NCI-H510A treated with DMSO at 0.1 percent for 48 hours (cell line): Measurements from ENCODE around the gene OR4L1.
"Not testable (repeated sequence)": the region's sequence is repeated elsewhere in the genome, so short reads cannot be mapped to it uniquely, and the experiment has no call there.

ENCODE experiments used
- DNase-seq: peaks from one replicate; lab custom pipeline; 2025; lab: John Stamatoyannopoulos, UW

Gene OR4L1, protein sequence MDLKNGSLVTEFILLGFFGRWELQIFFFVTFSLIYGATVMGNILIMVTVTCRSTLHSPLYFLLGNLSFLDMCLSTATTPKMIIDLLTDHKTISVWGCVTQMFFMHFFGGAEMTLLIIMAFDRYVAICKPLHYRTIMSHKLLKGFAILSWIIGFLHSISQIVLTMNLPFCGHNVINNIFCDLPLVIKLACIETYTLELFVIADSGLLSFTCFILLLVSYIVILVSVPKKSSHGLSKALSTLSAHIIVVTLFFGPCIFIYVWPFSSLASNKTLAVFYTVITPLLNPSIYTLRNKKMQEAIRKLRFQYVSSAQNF

DNA sequence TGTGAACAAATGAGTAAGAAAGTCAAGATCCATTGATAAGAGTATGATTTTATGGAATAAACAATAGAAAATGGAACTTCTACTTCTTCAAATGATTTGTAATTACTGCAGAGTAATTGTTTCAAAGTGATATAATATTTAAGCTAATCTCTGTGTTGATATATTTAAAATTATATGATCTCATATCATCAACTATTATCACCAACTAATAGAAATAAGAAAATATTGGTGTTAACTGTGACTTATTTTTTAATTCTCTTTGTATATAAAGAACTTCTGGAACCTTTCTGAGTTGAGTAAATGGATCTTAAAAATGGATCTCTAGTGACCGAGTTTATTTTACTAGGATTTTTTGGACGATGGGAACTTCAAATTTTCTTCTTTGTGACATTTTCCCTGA is at the start of gene OR4L1:
TSS of gene OR4L1 (plus strand) at position 301 of the 400 bp plus-strand sequence. CDS start at position 301, 0 bp downstream.
- no peak for DNase-seq

DNA sequence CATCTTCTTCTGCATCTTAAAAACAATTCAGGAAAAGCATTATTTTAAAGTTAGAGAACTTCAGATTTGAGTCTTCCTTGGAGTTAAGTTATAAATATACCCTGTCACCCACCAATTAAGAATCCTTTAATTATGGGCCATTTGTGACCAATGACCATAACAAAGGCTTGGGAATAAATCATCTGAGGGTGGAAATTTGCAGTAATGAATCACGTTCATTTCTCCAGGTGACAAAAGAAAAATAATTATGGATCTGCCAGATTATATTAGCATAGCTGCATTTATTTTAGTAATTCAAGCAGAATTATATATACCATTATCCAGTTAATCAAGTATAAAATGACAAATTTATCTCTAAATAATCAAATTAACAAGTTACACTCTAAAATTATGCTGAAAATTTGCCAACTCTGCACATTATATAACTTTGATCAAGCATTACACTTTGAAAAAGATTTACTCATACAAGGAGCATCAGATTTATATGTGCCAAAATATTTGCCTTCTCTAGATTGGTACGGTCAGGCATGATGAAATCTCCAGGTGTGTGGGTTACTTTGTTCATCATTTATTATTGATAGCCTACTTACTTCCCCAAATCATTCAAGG is 40.5 kb upstream of the OR4L1 start, which contains the start of gene OR4K14:
TSS of gene OR4K14 (minus strand) at position 51 of the 609 bp plus-strand sequence. CDS start 4,114 bp downstream, outside the sequence.
- DNase-seq = no peak

DNA sequence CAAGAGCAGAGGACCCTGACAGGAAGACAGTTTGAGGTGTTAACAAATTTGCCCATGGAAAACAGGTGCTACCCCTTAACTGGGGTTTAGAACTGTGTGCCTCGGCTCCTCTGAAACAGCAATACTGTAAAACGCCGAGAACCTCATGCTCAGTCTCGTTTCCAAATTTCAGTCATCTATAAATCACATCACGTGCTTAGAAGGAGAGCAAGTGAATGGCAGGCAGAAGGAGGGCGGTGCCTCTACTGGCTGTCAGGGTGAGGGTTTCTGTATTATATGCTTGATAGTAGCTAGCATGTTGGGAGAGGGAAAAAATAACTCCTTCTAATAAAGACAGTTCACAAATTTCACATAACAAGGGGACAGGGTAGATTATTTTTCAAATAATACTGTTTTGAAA is 28.8 kb upstream of the OR4L1 start:
- DNase-seq = no peak

DNA sequence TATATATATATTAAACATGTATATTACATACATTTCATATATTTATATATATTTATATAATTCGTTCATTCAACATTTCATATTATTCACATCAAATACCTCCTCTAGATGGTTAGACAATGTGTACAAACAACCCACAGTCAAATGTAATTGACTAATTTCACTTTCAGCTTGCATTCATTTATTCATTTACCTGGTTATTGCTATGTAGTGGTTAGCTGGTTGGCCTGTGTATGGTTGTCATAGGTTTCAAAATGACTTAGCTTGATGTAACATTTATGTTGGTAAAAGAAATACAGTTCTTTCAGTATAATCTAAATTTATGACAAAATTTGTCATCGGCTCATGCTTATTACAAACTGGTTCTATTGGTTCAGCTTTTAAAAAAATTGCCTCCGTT is 24.4 kb upstream of the OR4L1 start:
- no peak for DNase-seq

DNA sequence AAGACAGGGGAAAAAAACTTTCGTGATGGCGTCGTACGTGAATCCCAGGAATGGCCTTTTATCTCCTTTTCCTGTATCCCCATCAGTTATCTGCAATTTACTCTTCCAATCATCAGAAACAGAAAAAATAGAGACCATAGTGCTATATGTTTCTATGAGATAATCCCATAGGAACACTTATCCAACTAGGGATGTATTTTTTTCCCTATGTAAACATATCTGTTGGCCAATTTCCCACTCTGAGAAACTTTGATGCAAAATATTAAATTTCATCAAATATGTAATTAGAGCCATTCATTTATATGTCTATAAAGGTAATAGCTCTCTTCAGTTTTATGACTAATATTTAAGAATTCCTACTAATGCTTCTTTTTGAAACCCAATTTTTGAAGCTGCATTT is 23.9 kb upstream of the OR4L1 start, which contains the start of gene OR4K13:
TSS of gene OR4K13 (minus strand) at position 101 of the 400 bp plus-strand sequence. CDS start 1,280 bp downstream, outside the sequence.
- DNase-seq = no peak

DNA sequence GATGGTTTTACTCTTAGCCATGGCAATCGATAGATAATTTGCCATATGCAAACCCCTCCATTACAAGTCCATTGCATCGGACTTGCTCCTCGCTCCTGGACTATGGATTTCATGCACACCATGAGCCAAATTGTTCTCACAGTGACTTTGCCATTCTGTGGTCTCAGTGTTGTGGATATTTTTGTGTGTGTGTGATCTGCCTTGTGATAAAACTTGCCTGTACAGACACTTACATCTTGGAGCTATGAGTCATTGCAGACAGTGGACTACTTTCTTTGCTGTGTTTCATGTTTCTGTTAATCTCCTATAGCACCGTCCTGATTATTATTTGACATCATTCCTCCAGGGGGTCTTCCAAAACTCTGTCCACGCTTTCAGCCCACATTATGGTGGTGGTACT is 15.6 kb upstream of the OR4L1 start:
- DNase-seq = no peak

DNA sequence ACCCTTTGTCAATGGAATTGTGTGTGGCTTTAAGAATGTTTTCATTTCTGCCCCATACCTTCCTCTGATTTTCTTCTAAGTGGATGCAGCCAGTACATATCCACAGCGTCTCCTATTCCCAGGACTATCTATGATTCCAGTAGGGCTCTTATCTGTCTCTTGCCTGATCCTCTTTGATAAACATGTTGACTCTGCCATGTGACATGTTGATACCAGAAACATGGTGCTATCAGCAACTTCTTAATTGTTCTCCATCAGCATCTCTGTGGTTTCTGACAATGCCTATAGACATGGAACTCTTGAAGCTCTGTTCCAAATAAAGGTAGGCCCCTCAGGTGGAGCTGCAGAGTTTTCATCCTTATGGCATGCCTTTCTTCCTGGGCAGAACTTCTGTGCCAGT is 11.6 kb upstream of the OR4L1 start:
- no peak for DNase-seq

DNA sequence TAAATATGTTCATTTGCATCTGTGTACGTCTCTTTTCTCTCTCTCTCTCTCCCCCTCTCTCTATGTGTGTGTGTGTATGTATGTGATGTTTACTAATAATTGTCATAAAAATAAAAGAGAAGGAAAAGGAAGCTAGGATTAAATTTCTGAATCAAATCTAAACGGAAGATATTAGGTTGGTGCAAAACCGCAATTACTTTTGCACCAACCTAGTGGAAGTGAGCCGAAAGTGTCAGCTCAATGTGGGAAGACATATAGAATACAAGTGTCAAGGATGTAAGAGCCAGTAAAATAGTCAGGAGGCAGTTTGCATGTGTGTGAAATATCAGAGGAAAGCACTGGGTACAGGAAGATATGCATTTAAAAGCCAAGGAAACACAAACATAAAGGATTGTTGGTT is 32.2 kb downstream of the OR4L1 start:
- DNase-seq = no peak

DNA sequence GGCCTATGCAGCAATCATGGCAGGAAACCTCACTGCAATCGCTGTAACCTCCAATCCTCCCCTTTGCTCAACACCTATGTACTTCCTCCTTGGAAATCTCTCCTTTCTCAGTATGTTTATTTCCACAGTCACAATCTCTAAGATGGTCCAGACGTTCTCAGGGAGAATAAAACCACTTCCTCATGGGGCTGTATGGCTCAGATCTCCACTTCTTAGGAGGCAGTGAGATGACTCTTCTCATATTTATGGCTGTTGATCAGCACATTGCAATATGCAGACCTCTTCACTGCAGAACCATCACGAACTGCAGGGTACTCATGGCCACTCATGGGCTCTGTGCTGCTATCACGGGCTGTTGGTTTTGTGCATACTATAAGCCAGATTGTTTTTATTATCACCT is 33.6 kb downstream of the OR4L1 start:
- DNase-seq = no peak

DNA sequence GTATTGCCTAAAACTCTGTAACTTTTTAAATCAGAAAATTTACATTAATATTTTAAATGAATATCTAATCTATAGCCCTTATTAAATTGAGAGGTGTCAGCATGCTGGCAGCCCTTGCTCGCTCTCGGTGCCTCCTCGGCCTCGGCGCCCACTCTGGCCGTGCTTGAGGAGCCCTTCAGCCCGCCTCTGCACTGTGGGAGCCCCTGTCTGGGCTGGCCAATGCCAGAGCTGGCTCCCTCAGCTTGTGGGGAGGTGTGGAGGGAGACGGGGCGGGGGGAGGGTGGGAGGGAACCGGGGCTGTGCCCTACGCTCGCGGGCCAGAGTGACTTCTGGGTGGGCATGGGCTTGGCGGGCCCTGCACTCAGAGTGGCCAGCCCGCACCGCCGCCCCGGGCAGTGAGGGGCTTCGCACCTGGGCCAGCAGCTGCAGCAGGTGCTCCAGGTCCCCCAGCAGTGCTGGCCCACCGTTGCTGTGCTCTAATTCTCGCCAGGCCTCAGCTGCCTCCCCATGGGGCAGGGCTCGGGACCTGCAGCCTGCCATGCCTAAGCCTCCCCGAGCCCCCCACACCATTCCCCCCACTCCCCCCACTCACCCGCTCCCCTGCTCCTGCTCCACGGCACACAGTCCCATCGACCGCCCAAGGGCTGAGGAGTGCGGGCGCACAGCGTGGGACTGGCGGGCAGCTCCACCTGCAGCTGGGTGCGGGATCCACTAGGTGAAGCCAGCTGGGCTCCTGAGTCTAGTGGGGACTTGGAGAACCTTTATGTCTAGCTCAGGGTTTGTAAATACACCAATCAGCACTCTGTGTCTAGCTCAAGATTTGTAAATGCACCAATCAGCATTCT is 39.3 kb downstream of the OR4L1 start:
- DNase-seq = not testable (repeated sequence)

DNA sequence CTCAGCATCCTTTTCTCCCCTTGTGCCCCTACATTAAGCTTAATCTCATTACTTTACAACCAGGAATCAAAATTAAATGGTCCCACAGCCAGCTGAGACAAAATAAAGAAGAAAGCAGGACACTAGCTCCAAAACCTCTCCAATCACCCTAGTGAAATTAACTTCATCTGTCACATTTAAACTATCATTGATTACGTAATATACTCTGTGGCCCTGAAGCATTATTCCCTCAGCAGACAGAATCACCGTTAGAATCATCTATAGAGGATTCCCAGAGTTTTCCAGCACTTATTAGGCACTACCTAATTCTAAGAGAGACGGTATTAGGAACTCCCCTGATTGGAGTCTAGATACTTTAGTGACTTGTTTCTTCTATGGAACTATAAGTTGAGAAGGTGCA is 50.6 kb downstream of the OR4L1 start, which contains the start of gene OR4K17:
TSS of gene OR4K17 (plus strand) at position 302 of the 400 bp plus-strand sequence. CDS start 6,761 bp downstream, outside the sequence.
- no peak for DNase-seq
